NT2/D1 (cell line): ENCODE results near the gene SORBS1.

Experiments used
- SUZ12 ChIP-seq: IDR thresholded peaks from 2 replicates; pipeline ENCODE4 v1.6.1; 2011; ENCODE audit not compliant: insufficient read length, insufficient read depth; ENCODE audit errors: extremely low read depth
- YY1 ChIP-seq: IDR thresholded peaks from 2 replicates; pipeline ENCODE4 v1.6.1; 2011; ENCODE audit not compliant: insufficient read length, insufficient read depth

GRCh38 chr10:95511314-95511713 lies 49.9 kb downstream of the SORBS1 start:
- TF ChIP-seq YY1 (no peak), SUZ12 (no peak)
